IMR-90 (cell line): ENCODE measurements around the gene GCSAM. TPM values are rescaled to one million over a fixed set of nuclear protein-coding genes. Genes with fewer than 3 reads are reported as not detected.

Experiments
- ATAC-seq: fragments of 200-7000 bp; cut with Tn5 transposase; 2 replicates; pipeline ENCODE4 v1.9.1; 2020; ENCODE audit warnings: low read depth, mild to moderate bottlenecking, moderate library complexity
- BruUV-seq: library from RNA; stranded (reverse); fragments of 400-500 nt; replicated peaks from 2 replicates; lab custom pipeline; 2021; lab: Mats Ljungman, UMichigan
- CTCF ChIA-PET: fragments of 300-600 bp; formaldehyde crosslinking; extraction: SDS; loops from one replicate; lab custom pipeline; 2021; ENCODE audit warnings: antibody characterized with exemption; lab: Yijun Ruan, JAX
- POLR2A ChIA-PET: fragments of 300-600 bp; sonication (Branson Sonifier 250); formaldehyde crosslinking; loops from one replicate; lab custom pipeline; 2022; ENCODE audit warnings: antibody characterized with exemption; ENCODE audit not compliant: unreplicated experiment; lab: Charles Lee
- DNase-seq: peaks from one replicate; pipeline ENCODE4 v3.0.0; 2013
- H2AFZ ChIP-seq: replicated peaks from 2 replicates; pipeline ENCODE3; 2013; ENCODE audit warnings: low read length, mild to moderate bottlenecking; ENCODE audit not compliant: poor library complexity
- H2AK5ac ChIP-seq: 2 replicates; pipeline ENCODE4 v1.6.1; 2013; ENCODE audit warnings: low read depth, low read length, inconsistent platforms
- H2AK9ac ChIP-seq: replicated peaks from 2 replicates; pipeline ENCODE3; 2013; ENCODE audit warnings: mild to moderate bottlenecking, low read depth, low read length, moderate library complexity; ENCODE audit not compliant: poor library complexity
- H2BK120ac ChIP-seq: 2 replicates; pipeline ENCODE4 v1.6.1; 2013; ENCODE audit warnings: low read depth, low read length, inconsistent platforms
- H2BK15ac ChIP-seq: 3 replicates; pipeline ENCODE4 v1.6.1; 2013; ENCODE audit warnings: low read depth, low read length, inconsistent platforms
- H2BK20ac ChIP-seq: 2 replicates; pipeline ENCODE4 v1.6.1; 2013; ENCODE audit warnings: low read depth, mild to moderate bottlenecking, inconsistent platforms, low read length, moderate library complexity
- H2BK5ac ChIP-seq: 2 replicates; pipeline ENCODE4 v1.6.1; 2013; ENCODE audit warnings: mild to moderate bottlenecking, low read depth, low read length, inconsistent platforms; ENCODE audit not compliant: poor library complexity, severe bottlenecking
- H3K14ac ChIP-seq: replicated peaks from 2 replicates; pipeline ENCODE4 v1.6.1; 2013; ENCODE audit warnings: low read depth, low read length, inconsistent platforms
- H3K18ac ChIP-seq: 2 replicates; pipeline ENCODE4 v1.6.1; 2013; ENCODE audit warnings: low read depth, low read length, control low read depth
- H3K23ac ChIP-seq: 2 replicates; pipeline ENCODE4 v1.6.1; 2013; ENCODE audit warnings: low read depth, low read length, inconsistent platforms
- H3K27ac ChIP-seq: 2 replicates; pipeline ENCODE4 v1.5.1; 2013; ENCODE audit warnings: mild to moderate bottlenecking, control low read depth, low read length; ENCODE audit not compliant: insufficient read depth
- H3K27me3 ChIP-seq: 2 replicates; pipeline ENCODE4 v1.6.1; 2013; ENCODE audit warnings: low read length; ENCODE audit not compliant: control insufficient read depth, insufficient read depth
- H3K36me3 ChIP-seq: 2 replicates; pipeline ENCODE4 v1.6.1; 2013; ENCODE audit warnings: low read length, mixed read lengths; ENCODE audit not compliant: control insufficient read depth, insufficient read depth
- H3K4ac ChIP-seq: 2 replicates; pipeline ENCODE4 v1.6.1; 2013; ENCODE audit warnings: low read depth, low read length, inconsistent platforms
- H3K4me1 ChIP-seq: 2 replicates; pipeline ENCODE4 v1.6.1; 2013; ENCODE audit warnings: low read length, mixed read lengths; ENCODE audit not compliant: control insufficient read depth, insufficient read depth
- H3K4me2 ChIP-seq: 2 replicates; pipeline ENCODE4 v1.6.1; 2013; ENCODE audit warnings: low read depth, mild to moderate bottlenecking, control low read depth, low read length, moderate library complexity
- H3K4me3 ChIP-seq: 2 replicates; pipeline ENCODE4 v1.5.1; 2013; ENCODE audit warnings: low read depth, mild to moderate bottlenecking, control low read depth, low read length, moderate library complexity; ENCODE audit not compliant: insufficient read depth
- H3K56ac ChIP-seq: 2 replicates; pipeline ENCODE4 v1.6.1; 2013; ENCODE audit warnings: low read length, inconsistent platforms; ENCODE audit not compliant: insufficient read depth; ENCODE audit errors: extremely low read depth
- H3K79me1 ChIP-seq, 2 experiments: 2 replicates each; pipeline ENCODE4 v1.6.1; 2013; ENCODE audit warnings: low read length in 2 of 2, inconsistent platforms in 1 of 2, low read depth in 1 of 2
- H3K9ac ChIP-seq: 2 replicates; pipeline ENCODE4 v1.6.1; 2013; ENCODE audit warnings: low read depth, low read length, control low read depth
- H3K9me1 ChIP-seq: 2 replicates; pipeline ENCODE4 v1.6.1; 2013; ENCODE audit warnings: low read length, inconsistent platforms; ENCODE audit not compliant: insufficient read depth
- H3K9me3 ChIP-seq: 2 replicates; pipeline ENCODE4 v1.6.1; 2013; ENCODE audit warnings: low read length; ENCODE audit not compliant: control insufficient read depth, insufficient read depth
- H4K20me1 ChIP-seq: 2 replicates; pipeline ENCODE4 v1.6.1; 2013; ENCODE audit warnings: low read length, inconsistent platforms; ENCODE audit not compliant: insufficient read depth
- H4K5ac ChIP-seq: 2 replicates; pipeline ENCODE4 v1.6.1; 2013; ENCODE audit warnings: mild to moderate bottlenecking, low read depth, low read length, control low read depth
- H4K8ac ChIP-seq, 2 experiments: 2 replicates each; pipeline ENCODE4 v1.6.1; 2013; ENCODE audit warnings: low read depth in 2 of 2, low read length in 2 of 2, control low read depth in 1 of 2, inconsistent platforms in 1 of 2
- H4K91ac ChIP-seq: 2 replicates; pipeline ENCODE4 v1.6.1; 2013; ENCODE audit warnings: low read depth, low read length, inconsistent platforms; ENCODE audit not compliant: insufficient read depth
- BHLHE40 ChIP-seq: fragments of 150-350 bp; IDR thresholded peaks from 2 replicates; pipeline ENCODE4 v1.6.1; 2016; ENCODE audit warnings: mild to moderate bottlenecking, low read depth, low read length
- NFE2L2 ChIP-seq: fragments of 150-350 bp; IDR thresholded peaks from 2 replicates; pipeline ENCODE4 v1.6.1; 2016; ENCODE audit warnings: low read depth, mild to moderate bottlenecking, low read length
- RFX5 ChIP-seq: IDR thresholded peaks from 2 replicates; pipeline ENCODE4 v1.8.0; 2012; ENCODE audit warnings: low read depth, mild to moderate bottlenecking, low read length, moderate library complexity
- SMC3 ChIP-seq: fragments of 150-350 bp; IDR thresholded peaks from 2 replicates; pipeline ENCODE4 v1.6.1; 2016; ENCODE audit warnings: low read depth, mild to moderate bottlenecking, antibody characterized with exemption, low read length, moderate library complexity
- WGBS, 2 experiments: methylation state at CpG; one replicate each; pipeline versions ENCODE4 v1.1.5 to v1.1.7; 2013; ENCODE audit warnings: missing lambda C conversion rate in 2 of 2; ENCODE audit not compliant: insufficient read length in 1 of 2; ENCODE audit errors: extremely low coverage in 2 of 2; 5-methylcytosine and 5-hydroxymethylcytosine counted together
- dilution Hi-C: fragments of 300-500 bp; cut with HindIII; formaldehyde crosslinking; loops from one replicate; pipeline ENCODE4 v1.14.3; 2018; ENCODE audit warnings: low sequenced_read_pairs; ENCODE audit not compliant: unreplicated experiment
- in situ Hi-C: fragments of 300-500 bp; cut with MboI; formaldehyde crosslinking; loops from 3 replicates; pipeline ENCODE4 v1.14.3; 2019; ENCODE audit warnings: low sequenced_read_pairs, inconsistent platforms, mixed read lengths
- intact Hi-C: fragments of 100-400 bp; cut with micrococcal nuclease; formaldehyde crosslinking; loops from 2 replicates; pipeline ENCODE4 v1.10.0; 2022
- polyA plus RNA-seq, 3 experiments: library from polyadenylated mRNA; depleted of rRNA; stranded (reverse); fragments of >200 nt; gene quantifications; 2 replicates each; pipeline ENCODE4 v1.2.3, GENCODE V29; 2012; ENCODE audit warnings: low replicate concordance in 1 of 3
- total RNA-seq: library from RNA; depleted of rRNA; stranded (reverse); fragments of >200 nt; gene quantifications from 2 replicates; pipeline ENCODE4 v1.2.3, GENCODE V29; 2012
- TF ChIP-seq, protein P1 (sequence below): conservative IDR thresholded peaks from 2 replicates; pipeline ENCODE4 v1.5.1; 2012; ENCODE audit warnings: mild to moderate bottlenecking, low read depth, low read length, improper control_type of control experiment
- TF ChIP-seq, protein P2 (sequence below): fragments of 150-350 bp; IDR thresholded peaks from 2 replicates; pipeline ENCODE4 v1.6.1; 2017; ENCODE audit warnings: mild to moderate bottlenecking, antibody characterized with exemption, low read length, low read depth

Gene GCSAM
- total and polyA plus RNA-seq, 2 of the 4 experiments (the other 2 are of a cell fraction), result not detected

DNA sequence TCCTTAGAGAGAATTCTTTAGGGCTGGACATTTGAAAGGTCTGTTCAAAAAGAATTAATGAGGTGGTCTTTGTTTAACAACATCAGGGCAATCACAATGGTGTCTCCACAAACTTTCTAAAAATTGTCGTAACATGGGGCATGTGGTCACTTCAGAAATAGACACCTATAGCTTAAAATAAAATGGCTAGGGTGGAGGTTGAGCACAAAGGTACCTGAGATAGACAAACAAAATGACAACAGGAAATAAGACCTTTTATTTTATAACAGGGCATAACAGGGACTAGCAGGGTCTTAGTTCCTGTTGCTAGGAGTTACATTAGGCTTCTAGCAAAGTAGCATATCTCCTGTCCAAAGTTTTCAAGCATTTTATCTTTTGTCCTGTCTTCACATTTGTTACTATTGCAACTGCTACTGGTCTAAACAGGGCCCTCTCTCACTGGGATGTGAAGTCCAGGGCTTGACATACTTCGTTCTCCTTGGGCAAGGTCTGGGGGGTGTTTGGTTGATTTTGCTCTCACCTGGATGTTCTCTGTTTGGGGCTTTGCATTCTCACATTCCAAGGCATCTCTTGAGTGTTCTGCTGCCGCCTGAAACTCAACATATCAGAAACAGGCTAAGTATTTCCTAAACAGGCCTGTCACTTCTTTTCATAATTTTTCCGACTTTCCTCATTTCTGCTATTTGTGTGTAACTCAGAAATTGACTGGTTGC, 3.0 kb downstream of the GCSAM start:
- Histone ChIP-seq H2BK5ac (no peak overlapping the region), H4K5ac (no peak overlapping the region), H2BK15ac (no peak overlapping the region), H3K27me3 (no peaks in the 10 kb centered on the region), H3K4me3 (no peak overlapping the region), H3K9ac (no peak overlapping the region), H3K9me3 (no peaks in the 10 kb centered on the region), H2AFZ (no peak overlapping the region), H3K14ac (no peak overlapping the region), H3K56ac (no peak overlapping the region), H3K36me3 (no peaks in the 10 kb centered on the region; the same call in 1 of the 2 replicates), H2BK20ac (no peak overlapping the region), H3K18ac (no peak overlapping the region), H3K4ac (no peak overlapping the region), H2AK5ac (no peak overlapping the region), H3K4me2 (no peak overlapping the region), H3K4me1 (peaks cover 4% of the 10 kb centered on the region; the same call in 1 of the 2 replicates), H4K20me1 (no peaks in the 10 kb centered on the region), H3K79me1 (no peaks in the 10 kb centered on the region), H3K9me1 (peaks cover 3% of the 10 kb centered on the region; the same call in 1 of the 2 replicates), H4K91ac (no peak overlapping the region), H4K8ac (no peak overlapping the region), H3K23ac (no peak overlapping the region), H2AK9ac (no peak overlapping the region), H3K27ac (no peak overlapping the region), H2BK120ac (no peak overlapping the region)
- intact Hi-C loops, result no loop called here
- CTCF ChIA-PET, result interaction anchor here (2.2 kb wide), 1 partner anchor 18 kb away, joined by 5 read pairs; no protein-coding TSS in a partner anchor
- no peak for TF ChIP-seq RFX5
- no peak for TF ChIP-seq SMC3
- TF ChIP-seq, protein P1, sequence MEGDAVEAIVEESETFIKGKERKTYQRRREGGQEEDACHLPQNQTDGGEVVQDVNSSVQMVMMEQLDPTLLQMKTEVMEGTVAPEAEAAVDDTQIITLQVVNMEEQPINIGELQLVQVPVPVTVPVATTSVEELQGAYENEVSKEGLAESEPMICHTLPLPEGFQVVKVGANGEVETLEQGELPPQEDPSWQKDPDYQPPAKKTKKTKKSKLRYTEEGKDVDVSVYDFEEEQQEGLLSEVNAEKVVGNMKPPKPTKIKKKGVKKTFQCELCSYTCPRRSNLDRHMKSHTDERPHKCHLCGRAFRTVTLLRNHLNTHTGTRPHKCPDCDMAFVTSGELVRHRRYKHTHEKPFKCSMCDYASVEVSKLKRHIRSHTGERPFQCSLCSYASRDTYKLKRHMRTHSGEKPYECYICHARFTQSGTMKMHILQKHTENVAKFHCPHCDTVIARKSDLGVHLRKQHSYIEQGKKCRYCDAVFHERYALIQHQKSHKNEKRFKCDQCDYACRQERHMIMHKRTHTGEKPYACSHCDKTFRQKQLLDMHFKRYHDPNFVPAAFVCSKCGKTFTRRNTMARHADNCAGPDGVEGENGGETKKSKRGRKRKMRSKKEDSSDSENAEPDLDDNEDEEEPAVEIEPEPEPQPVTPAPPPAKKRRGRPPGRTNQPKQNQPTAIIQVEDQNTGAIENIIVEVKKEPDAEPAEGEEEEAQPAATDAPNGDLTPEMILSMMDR, result no peak
- TF ChIP-seq NFE2L2, result no peak
- no peak for TF ChIP-seq BHLHE40
- TF ChIP-seq, protein P2, sequence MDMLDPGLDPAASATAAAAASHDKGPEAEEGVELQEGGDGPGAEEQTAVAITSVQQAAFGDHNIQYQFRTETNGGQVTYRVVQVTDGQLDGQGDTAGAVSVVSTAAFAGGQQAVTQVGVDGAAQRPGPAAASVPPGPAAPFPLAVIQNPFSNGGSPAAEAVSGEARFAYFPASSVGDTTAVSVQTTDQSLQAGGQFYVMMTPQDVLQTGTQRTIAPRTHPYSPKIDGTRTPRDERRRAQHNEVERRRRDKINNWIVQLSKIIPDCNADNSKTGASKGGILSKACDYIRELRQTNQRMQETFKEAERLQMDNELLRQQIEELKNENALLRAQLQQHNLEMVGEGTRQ, result no peak
- no peak for DNase-seq
- BruUV-seq, result no TSS peak
- in situ Hi-C loops, result loop anchor here (25.0 kb wide), 1 partner anchor 382 kb away; no protein-coding TSS in a partner anchor
- POLR2A ChIA-PET, result no interaction called here
- WGBS, 2 experiments, result 100% methylated on average over 2 of the region's 4 CpGs; no CpG with 5 or more reads in 1 of the 2 experiments
- ATAC-seq, result no peak
- dilution Hi-C loops, result no loop called here
